ENCODE results near the gene ESR1. TPM values are rescaled to one million over a fixed set of nuclear protein-coding genes. Genes with fewer than 3 reads are reported as not detected.

Gene ESR1
- total RNA-seq, 2 experiments from 2014 or later = 0.06 TPM; not detected in 1

GRCh38 chr6:152107973-152108372 is 300.5 kb downstream of the ESR1 start:
- no peak overlapping the region for H3K4me3 ChIP-seq (ENCODE audit: low read depth, low read length, poor library complexity, severe bottlenecking)
- H3K4me2 ChIP-seq (ENCODE audit: low read length) = no peak overlapping the region
- H3K9me3 ChIP-seq (ENCODE audit: low read length) = no peaks in the 10 kb centered on the region
- H3K4me1 ChIP-seq (ENCODE audit: insufficient read depth, low read length, poor library complexity, severe bottlenecking) = no peaks in the 10 kb centered on the region
- intact Hi-C loops (cut with micrococcal nuclease; ENCODE audit: unreplicated experiment) = no loop called here
- H3K27ac ChIP-seq (ENCODE audit: low read depth, low read length, poor library complexity, severe bottlenecking) = no peak overlapping the region
- POLR2A ChIA-PET = interaction anchor here (0.6 kb wide), 1 partner anchor 1844 kb away, joined by 4 read pairs; no protein-coding TSS in a partner anchor
- DNase-seq (ENCODE audit: low spot score) = no peak
- TF ChIP-seq, protein P1, sequence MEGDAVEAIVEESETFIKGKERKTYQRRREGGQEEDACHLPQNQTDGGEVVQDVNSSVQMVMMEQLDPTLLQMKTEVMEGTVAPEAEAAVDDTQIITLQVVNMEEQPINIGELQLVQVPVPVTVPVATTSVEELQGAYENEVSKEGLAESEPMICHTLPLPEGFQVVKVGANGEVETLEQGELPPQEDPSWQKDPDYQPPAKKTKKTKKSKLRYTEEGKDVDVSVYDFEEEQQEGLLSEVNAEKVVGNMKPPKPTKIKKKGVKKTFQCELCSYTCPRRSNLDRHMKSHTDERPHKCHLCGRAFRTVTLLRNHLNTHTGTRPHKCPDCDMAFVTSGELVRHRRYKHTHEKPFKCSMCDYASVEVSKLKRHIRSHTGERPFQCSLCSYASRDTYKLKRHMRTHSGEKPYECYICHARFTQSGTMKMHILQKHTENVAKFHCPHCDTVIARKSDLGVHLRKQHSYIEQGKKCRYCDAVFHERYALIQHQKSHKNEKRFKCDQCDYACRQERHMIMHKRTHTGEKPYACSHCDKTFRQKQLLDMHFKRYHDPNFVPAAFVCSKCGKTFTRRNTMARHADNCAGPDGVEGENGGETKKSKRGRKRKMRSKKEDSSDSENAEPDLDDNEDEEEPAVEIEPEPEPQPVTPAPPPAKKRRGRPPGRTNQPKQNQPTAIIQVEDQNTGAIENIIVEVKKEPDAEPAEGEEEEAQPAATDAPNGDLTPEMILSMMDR (conservative IDR thresholded peaks at IDR 0.05; ENCODE audit: low read length) = no peak
- no peak for TF ChIP-seq EZH2phosphoT487 (IDR thresholded peaks at IDR 0.05; ENCODE audit: borderline replicate concordance, low read depth, low read length)
- no peaks in the 10 kb centered on the region for H3K9me2 ChIP-seq (ENCODE audit: insufficient read depth, low read length)
- no peaks in the 10 kb centered on the region for H4K20me1 ChIP-seq (ENCODE audit: insufficient read depth, low read length)
- BruUV-seq (replicated peaks) = no TSS peak
- no peak overlapping the region for H2AFZ ChIP-seq (ENCODE audit: low read length)
- CTCF ChIA-PET (ENCODE audit: unreplicated experiment) = no interaction called here
- H3K79me2 ChIP-seq (ENCODE audit: insufficient read depth, low read depth, low read length) = no peaks in the 10 kb centered on the region
- no peaks in the 10 kb centered on the region for H3K36me3 ChIP-seq (ENCODE audit: insufficient read depth, low read length)

DNA sequence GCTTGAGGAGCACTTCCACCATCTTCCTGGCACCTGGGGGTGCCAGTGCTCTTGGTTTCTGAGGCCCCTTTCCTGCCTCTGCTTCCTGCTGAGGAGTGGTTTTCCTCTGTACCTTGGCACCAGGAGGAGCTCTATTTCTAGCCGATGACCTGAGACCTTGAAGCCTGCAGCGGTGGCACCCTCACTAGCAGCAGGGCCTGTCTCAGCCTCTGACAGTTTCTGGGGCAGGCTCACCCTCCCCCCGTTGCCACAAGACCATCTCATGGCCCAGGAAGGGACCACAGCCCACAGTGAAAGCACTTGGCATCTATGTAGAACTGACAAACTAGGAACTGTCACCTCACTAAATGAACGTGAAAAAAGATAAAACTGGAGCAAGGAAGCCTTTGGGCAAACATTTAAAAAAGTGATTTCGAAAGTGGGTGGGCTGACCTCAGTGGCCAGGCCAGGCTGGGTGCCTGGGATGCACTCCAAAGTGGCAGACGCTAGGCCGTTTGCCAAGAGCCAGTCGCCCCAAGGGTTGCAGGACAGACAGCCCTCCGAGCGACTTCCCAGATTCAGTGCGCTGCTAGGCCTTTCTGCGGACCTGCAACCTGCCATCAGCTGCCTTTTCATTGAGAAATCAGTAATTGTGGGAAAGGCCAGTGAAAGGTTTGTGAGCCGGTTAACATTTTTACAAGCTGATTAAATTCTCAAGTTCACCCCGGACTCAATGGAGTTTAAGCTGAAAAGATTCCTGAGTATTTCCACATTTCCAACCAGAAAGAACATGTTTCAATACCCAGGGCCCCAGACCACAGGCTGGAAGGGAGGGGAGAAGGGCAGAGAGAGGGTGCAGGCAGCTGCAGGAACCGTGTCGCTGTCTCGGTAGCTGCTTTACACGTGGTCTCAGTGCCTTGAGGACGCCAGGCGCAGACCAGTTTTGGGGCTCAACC is 303.7 kb downstream of the ESR1 start:
- no peak for DNase-seq (ENCODE audit: low spot score)
- no peak overlapping the region for H3K27ac ChIP-seq (ENCODE audit: low read depth, low read length, poor library complexity, severe bottlenecking)
- H3K4me2 ChIP-seq (ENCODE audit: low read length) = no peak overlapping the region
- ChIA-PET CTCF (ENCODE audit: unreplicated experiment) (no interaction called here), POLR2A (no interaction called here)
- no TSS peak for BruUV-seq (replicated peaks)
- H3K9me2 ChIP-seq (ENCODE audit: insufficient read depth, low read length) = no peaks in the 10 kb centered on the region
- intact Hi-C loops (cut with micrococcal nuclease; ENCODE audit: unreplicated experiment) = loop anchor here (10.0 kb wide), 1 partner anchor 436 kb away; no protein-coding TSS in a partner anchor
- H4K20me1 ChIP-seq (ENCODE audit: insufficient read depth, low read length) = no peaks in the 10 kb centered on the region
- H3K4me3 ChIP-seq (ENCODE audit: low read depth, low read length, poor library complexity, severe bottlenecking) = no peak overlapping the region
- H2AFZ ChIP-seq (ENCODE audit: low read length) = no peak overlapping the region
- no peaks in the 10 kb centered on the region for H3K79me2 ChIP-seq (ENCODE audit: insufficient read depth, low read depth, low read length)
- H3K9me3 ChIP-seq (ENCODE audit: low read length) = no peaks in the 10 kb centered on the region
- no peaks in the 10 kb centered on the region for H3K36me3 ChIP-seq (ENCODE audit: insufficient read depth, low read length)
- TF ChIP-seq, protein P1 (conservative IDR thresholded peaks at IDR 0.05; ENCODE audit: low read length) = no peak
- no peak for TF ChIP-seq EZH2phosphoT487 (IDR thresholded peaks at IDR 0.05; ENCODE audit: borderline replicate concordance, low read depth, low read length)
- H3K4me1 ChIP-seq (ENCODE audit: insufficient read depth, low read length, poor library complexity, severe bottlenecking) = no peaks in the 10 kb centered on the region
